Skin of body (tissue), 2 donors: ENCODE data around the gene POLD2. TPM values are rescaled to one million over a fixed set of nuclear protein-coding genes. Genes with fewer than 3 reads are reported as not detected.

Source experiments
- DNase-seq: peaks from one replicate; lab custom pipeline; 2025; lab: John Stamatoyannopoulos, UW
- total RNA-seq: library from RNA; depleted of rRNA; stranded (reverse); fragments of >200 nt; gene quantifications from one replicate; pipeline ENCODE4 v1.2.3, GENCODE V29; 2014

The POLD2 gene
- total RNA-seq, 1 donor from 2014 or later = 46.2 TPM

GRCh38 chr7:44152971-44153947, 29.9 kb upstream of the POLD2 start:
- no peak for DNase-seq

GRCh38 chr7:44151956-44152355, 28.6 kb upstream of the POLD2 start:
- DNase-seq = no peak

DNA sequence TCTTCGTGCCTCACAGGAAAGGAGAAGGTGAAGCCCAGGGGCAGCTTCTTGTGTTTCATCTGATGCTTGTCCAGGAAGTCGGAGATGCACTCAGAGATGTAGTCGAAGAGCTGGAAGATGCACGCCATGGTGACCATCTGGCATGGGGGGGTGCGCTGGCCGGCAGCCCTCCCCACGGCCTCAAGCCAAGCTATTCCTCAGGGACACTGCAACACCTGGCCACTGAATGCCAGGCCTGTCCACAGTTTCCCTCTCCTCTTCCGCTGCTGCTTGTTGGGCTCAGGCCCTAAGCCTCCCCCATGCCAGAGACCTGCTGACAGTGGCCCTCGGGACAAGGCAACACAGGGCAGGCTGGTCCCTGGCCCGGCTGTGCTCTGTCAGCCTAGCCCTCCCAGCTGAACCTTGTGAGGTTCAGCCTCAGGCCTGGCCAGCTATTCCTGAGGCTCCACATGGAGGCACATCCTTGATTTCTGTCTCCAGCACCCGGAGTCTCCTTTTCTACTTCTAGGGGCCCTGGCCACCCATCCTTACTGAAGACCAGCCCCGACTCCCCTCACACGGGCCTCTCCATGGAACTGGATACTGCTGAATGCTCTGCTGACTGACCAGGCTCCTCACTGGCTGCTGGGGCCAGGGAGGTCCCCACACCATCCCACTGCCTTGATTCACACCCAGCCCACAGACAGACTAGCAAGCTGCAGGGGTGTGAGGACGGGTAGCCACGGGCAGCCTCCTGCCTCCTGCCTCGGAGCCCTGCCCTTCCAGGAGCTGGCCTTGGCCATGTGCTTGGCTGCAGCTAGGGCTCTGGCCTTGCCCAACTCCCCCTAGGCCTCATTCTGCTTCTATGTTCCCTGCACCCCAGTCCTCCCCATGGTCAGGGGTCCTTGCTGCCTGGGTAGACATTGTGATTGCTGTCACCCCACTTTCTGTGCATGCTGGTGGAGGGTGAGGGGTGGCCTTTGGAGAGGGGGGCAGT, 27.9 kb upstream of the POLD2 start:
- no peak for DNase-seq

DNA sequence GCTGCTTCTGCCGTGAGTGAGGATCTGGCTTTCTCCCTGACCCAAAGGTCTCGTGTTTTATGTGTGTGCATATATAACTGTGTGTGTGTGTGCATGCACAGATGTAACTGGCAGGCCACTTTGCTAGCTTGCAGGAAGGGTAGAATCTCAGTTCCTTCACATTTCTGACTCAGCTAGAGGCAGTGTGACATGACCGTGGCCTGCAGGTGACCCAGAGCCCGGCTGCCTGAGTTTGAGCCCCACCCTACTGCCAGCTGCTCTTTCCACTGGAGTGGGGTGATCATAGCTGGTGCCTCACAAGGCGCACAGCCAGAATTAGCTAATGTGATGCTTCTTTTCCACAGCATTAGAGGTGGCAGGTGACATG, 27.1 kb upstream of the POLD2 start:
- DNase-seq = no peak

DNA sequence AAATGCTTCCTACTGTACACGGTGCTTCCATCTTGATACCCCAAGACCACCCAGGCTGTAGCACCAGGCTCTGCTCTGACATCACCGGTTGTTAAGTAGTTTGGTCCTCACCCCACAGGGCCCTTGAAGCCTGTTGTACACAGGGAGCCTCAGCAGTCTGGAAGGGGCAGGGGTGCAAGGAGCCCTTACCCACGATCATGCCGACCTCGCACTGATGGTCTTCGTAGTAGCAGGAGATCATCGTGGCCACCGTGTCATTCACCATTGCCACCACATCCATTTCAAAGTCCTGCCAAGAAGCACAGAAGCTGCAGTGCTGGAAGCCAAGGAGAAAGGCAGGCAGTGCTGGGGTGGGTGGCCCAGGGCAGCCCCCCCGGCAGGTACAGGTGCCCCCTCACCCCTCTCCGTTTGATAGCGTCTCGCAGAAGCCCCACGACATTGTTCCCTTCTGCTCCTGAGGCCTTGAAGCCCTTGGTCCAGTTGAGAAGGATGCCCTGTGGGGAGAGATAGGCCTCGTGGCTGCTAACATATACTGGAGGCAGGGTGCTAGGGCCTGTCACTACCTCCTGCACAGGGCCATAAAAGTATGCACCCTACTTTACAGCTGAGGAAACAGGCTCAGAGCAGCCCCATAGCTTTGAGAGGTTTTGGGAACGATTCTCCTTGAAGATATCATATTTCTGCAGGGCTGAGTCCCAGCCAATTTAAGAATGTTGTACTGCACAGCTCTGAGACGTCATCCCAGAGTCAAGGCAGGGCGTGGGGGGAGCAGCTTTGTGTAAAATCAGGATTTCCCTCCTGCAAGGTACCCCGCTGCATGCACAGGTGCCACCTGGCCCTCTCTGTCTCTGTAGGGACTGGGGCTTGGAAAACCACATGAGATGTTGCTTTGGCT, 26.5 kb upstream of the POLD2 start:
- DNase-seq = peak; percentile 16

DNA sequence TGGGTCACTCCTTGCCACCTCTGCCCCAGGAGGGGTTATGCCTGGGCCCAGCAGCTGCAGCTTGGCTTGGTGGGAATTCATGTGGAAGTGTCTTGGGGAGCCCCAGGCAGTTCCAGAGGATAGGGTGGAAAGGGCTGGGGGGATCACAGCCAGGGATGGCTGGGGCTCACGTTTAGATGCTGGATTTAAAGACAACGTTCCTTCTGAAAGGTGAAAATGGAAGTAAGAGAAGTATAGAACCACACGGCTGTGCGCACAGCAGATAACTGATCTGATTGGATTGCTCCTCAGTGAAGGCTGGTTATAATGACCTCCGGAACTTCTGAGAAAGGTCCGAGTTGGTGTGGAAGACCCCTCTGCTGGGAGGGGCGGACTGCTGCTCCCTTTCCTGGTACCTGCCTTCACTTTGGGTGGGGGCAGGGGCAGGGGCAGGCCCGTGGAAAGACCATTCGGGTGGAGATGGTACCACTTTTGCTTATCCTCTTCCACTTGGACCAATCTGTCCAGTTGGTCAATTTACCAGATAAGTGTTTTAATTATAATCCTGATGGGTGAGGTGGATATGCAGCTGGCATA, 25.7 kb upstream of the POLD2 start:
- DNase-seq = no peak

DNA sequence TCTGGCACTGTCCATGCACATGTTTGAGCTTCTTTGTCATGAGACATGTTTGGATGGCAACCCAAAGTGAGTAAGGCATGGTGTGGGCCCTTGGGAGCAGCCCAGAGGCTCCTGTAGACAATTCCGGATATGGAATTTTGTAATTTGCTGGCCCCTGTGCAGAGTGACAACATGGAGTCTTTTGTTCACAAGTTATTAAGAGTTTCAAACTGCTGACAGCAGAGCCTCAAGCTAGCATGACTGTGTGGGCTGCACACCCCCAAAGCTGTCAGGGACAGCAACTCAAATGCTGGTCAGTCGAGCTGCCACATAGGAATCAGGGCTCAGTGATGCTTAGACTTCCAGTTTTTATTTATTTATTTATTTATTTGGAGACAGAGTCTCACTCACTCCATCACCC, 24.8 kb upstream of the POLD2 start:
- no peak for DNase-seq

- no peak for DNase-seq
These were observed 24.0 kb upstream of the POLD2 start for GRCh38 chr7:44147026-44147991.

DNA sequence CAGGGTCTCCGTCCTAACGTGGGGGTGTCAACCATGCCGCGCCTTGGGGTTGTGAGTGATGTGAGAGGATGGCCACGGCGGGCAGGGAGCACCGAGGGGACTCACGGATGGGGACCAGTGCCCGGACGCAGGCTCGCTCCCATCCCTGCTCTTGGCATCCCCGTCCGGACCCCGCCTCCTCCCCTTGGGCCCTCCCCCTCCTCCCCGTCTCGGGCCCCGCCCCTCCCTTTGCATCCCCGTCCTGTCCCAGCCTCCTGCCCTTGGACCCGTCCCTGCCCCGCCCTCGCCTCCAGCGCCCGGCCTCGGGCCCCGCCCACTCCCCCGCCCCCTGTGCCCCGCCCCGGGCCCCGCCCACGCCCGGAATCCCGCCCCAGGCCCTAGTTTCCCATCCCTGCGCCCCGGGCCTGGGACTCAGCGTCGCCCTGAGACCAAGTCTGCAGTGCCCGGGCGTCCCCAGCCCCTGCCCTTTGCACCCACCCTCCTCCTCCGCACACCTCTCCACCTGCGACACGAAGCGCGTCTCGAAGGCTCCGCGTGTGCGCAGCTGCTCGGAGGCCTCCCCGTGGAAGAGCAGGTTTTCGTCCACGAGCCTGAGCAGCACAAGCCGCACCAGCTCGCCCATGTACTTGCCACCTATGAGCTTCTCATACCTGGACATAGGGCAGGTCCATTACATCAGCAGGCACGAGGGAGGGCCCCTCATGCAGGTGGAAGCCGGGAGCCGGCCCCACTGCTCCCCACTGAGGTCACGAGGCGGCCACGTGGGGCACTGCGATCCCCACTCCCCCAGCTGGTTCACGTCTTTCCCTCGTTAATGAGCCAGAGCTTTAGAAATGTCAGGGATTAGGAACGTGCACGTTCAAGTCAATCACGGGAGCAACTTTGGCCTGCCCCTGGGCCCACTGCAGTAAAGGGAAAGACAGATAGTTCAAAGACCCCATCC, 22.9 kb upstream of the POLD2 start:
- peak; percentile 11 for DNase-seq

- no peak for DNase-seq
These were observed 22.2 kb upstream of the POLD2 start for GRCh38 chr7:44145479-44145968.

DNA sequence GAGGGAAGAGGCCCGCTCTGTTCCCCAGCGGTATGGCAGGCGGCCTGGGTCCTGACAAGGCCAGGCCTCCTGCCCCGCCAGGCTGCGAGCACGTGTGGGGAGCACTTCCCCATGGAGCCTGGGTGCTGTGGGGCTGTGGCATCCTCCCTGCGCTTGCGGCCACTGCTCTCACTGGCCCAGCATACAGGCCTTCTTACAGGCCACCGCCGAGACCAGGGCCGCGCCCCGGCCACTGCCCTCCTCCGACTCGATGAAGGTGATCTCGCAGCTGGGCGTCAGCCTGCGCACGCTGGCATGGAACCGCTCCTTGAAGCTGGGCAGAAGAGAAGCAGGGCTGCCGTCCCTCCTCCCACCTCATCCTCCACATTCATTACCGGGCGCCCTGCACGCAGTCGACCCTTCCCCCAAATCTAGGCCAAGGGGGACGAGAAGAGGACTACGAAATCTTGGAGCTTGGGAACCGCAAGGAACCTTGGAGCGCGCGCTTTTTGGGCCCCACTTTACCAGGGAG, 21.7 kb upstream of the POLD2 start:
- DNase-seq = no peak

GRCh38 chr7:44144426-44144967, 21.1 kb upstream of the POLD2 start:
- no peak for DNase-seq

GRCh38 chr7:44143646-44144250, 20.4 kb upstream of the POLD2 start:
- peak; percentile 17 for DNase-seq

- DNase-seq = no peak
These were observed 18.7 kb upstream of the POLD2 start for GRCh38 chr7:44142028-44142427.

GRCh38 chr7:44141221-44141850, 18.0 kb upstream of the POLD2 start, which contains the start of gene MYL7:
Gene MYL7 (minus strand): TSS chr7:44141332. CDS start chr7:44141305, 27 bp downstream.
- no peak for DNase-seq

DNA sequence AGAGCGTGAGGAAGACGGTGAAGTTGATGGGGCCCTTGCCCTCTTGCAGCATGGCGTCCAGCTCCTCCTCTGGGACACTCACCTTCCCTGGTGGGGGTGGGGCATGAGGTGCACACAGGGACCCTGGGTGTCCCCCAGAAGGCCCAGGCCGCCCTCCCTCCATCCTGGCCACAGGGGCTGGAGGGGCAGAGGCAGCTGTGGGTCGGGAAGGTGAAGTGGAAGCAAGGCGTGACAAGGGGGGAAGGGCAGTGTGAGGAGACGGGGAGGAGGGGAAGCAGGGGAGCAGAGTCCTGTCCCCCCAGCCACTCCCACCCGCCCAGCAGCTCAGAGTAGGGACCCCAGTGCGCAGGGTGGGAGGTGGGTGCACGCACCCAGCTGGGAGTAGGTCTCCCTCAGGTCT, 17.0 kb upstream of the POLD2 start:
- DNase-seq = no peak
